Measurements from ENCODE around the gene ADCY5.

ADCY5 gene

DNA sequence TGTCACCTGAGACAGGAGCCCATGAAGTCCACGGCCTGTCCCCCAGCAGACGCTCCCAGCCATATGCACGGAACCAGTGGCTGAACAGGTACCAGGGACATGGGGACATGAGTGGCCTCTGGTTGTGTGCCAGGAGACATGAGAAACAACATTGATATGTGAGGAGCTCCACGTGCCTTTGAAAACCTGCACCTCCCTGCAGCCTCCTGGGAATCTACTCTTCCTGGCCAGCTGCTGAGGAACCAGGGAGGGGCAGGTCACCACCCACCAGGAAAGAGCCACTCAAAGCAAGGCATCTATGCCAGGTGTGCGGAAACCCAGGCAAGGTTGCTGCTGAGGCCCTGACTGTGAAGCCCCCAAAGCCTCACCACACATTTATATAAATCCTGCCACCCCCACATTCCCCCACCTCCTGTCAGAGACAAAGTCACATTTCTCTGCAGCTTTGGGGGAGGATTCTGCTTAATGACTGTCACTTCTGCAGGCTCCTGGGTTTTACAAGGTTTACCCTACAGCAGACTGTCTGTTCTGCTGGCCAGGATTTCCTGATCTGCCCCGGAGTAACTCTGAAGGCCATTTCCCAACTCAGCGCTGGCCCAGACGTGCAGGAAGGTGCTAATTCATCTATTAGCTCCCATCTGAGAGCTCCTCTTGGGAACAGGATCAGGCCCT, 110.8 kb downstream of the ADCY5 start:
- DNase-seq: peak; percentile 12

DNA sequence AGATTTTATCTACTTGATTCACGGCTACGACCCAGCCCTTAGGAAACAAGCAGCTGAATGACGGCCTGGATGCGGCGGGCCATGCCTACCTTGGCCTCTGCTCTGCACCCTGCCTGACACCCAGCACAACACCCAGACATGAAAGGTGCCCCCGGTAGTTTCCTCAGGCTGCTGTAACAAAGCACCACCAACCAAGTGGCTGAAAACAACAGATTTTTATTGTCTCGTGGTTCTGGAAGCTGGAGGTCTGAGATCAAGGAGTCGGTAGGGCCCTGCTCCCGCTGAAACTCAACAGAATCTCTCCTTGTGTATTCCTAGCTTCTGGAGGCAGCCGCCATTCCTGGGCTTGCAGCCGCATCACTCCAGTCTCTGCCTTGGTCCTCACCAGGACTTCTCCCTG, 111.7 kb downstream of the ADCY5 start:
- DNase-seq: no peak

DNA sequence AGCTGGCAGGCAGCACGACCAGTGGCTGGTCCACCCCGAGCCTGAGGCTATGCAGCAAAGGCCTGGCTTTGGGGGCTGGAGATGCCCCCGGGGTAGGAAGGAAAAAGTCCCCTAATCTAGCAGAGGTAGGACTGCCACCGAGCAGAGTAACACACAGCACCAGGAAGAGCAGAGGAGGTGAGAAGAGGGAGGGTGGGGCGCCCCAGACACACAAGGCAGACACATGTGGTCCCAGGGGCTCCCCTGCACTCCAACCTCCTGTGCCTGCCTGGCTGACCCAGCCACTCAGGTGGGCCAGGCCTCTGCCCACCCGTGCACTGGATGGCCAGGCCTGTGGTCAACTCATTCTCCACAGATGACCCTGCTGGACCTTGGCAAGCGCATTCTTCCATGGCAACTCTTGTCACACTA, 112.4 kb downstream of the ADCY5 start:
- no peak for DNase-seq

DNA sequence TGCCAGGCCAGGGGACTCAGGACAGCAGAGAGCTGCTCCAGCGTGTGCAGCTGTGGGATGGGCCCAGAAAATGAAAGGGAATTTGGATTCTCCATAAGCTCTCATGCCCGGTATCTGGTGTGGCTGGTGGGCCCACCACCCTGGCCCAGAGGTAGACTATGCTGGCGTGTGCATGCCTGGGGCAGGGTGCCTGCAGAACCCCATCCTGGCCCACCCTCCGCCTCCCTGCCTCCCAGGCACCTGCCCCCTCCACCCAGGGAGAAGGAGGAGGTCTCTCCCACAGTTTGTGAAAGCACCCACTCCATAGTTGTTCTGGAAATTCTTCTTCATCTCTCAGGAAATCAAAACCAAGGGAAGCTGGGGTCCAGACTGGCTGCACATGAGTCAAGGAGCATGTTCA, 112.9 kb downstream of the ADCY5 start:
- DNase-seq: no peak

DNA sequence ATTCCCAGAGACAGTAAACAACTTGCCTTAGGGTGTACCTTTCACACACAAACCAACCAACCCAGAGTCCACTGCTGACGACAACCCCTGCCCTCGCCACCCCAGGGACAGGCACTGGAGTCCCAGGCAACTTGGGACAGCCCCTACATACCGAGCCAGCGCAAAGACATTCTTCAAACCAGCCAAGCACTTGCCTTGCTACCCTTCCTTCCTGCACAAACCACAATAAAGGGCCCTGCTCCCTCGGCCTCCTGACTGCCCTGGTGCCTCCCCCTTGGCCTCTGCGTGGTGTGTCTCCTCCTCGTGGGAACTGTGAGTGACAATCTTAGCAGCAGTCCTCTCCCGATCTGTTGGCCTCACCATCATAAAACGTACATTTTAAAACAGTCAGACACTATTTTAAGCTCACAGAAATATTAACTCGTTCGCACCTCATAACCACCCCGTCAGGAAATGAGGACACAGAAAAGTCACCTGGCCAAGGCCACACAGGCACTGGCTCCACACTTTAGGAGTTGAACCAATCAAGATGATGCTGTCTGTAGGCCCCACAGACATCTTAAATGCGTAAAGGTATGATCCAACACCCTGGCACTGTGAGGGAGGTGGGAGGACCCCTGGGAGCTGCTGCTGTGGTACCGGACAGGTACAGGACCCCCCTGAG, 113.8 kb downstream of the ADCY5 start:
- no peak for DNase-seq

DNA sequence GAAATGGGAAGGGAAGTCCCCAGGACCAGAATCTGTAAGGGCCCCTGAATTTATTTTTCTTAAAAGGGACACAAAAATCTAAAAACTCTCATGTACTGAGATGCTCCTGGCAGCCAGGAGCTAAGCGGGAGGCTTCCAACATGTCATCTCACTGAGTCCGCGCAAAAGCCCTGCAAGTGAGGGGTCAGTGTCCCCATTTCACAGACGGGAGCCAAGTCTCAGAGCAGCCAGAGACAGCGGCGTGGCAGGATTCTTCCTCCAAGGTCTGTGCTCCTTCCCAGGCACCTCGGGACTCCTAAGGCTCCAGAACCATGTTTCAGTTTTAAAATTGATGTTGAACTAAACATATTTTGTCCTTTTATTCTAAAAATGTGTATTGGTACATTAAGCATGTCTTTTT, 114.8 kb downstream of the ADCY5 start:
- no peak for DNase-seq

DNA sequence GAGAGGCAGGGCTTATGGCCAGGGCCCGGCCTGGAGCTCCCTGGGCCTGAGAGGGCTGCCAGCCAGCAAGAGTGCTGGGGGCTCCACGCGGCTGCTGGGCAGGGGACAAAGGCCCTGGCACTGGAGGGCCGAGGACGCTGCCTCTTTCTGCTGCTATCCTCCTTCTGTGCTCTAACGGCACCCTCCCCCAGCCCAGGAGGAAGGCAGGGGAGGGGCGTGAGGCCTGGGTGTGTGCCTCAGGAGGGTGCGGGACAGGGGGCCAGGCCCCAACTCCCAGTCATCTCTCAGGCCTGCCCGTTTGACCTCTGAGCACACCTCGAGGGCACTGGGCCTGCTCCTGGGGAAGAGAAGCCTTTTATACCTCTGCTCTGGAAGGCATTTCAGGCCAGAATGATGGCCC, 115.5 kb downstream of the ADCY5 start:
- DNase-seq: no peak

DNA sequence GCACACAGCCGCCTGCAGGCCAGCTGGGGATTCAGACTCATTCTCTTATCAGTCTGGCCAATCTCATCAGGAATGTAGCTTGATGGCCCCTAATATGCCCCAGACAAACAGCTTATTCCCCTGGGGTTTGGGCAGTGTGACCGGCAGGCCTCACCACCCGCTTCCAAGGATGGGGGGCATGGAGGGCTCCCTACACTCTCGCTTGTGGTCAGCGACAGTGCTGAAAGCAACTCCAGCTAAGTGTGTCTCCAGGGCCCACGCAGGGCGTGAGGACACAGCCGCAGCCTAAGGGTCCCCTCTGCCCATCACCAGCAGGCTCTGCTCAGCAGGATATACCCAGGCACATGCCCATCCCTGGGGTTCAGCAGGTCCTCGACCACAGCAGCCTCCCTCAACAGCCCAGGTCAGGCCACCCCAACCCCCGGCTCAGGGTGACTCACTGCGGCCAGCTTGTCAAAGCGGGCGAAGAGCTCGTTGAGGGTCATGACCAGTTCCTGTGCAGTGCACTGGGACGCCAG, 116.7 kb downstream of the ADCY5 start:
- DNase-seq: no peak

DNA sequence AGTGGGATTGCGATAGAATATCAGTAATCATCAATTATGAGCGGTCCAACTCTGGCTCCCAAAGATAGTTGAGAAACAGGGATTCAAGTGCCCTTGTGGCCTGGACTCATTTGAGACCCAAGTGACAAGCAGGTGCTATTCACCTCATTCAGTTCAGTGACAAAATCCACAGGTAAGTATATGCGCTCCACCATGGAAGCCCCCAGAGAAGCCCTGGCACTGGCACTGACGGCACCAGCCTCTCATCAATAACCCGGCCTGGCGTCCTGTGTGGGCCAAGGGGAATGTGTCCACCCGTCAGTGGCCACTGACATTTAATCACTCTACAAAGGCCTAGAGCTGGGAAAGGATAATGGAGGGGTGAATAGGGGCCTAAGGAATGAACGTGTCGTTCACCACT, 117.2 kb downstream of the ADCY5 start:
- DNase-seq: no peak

DNA sequence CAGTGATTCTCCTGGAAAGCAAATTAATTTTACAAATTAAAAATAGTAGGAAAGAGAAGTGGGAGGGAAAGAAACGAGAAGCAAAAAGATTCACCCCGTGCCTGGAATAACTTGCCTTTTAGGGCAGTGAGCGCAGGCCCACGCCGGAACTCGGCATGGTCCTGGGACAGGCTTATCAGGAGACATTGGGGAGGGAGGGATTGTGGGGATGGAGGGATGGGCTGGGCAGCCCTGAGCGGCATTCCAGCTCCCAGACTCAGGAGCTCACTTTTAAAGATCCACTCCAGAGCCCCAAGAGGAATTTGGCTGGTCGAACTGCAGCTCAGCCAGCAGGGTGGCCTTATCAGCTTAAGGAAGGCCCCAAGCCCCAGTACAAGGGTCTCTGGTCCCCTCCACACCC, 117.9 kb downstream of the ADCY5 start:
- no peak for DNase-seq

DNA sequence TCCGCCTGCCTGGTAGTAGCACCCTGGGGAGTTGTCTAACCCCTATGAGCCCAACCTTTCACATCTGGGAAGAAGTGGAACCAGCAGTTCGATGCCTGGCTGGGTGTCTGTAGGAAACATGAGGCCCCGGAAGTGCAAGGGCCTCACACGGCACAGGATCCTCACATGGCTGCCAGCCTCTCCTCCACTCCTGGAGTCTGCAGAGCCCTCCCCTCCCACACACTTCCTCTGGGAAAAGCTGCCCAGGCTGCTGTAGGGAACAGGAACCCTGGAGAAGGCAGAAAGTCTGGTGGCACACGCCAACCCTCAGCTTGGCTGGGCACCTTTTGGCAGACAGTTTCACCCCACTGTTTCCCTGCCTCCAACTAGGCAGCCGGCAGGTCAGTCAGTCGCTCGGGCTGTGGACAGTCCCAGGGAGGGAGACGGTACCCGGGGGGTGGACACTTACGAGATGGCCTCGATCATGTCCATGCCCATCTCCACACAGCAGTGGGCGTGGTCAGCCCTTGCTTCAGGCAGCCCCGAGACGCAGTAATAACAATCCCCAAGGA, 118.4 kb downstream of the ADCY5 start:
- DNase-seq: no peak

DNA sequence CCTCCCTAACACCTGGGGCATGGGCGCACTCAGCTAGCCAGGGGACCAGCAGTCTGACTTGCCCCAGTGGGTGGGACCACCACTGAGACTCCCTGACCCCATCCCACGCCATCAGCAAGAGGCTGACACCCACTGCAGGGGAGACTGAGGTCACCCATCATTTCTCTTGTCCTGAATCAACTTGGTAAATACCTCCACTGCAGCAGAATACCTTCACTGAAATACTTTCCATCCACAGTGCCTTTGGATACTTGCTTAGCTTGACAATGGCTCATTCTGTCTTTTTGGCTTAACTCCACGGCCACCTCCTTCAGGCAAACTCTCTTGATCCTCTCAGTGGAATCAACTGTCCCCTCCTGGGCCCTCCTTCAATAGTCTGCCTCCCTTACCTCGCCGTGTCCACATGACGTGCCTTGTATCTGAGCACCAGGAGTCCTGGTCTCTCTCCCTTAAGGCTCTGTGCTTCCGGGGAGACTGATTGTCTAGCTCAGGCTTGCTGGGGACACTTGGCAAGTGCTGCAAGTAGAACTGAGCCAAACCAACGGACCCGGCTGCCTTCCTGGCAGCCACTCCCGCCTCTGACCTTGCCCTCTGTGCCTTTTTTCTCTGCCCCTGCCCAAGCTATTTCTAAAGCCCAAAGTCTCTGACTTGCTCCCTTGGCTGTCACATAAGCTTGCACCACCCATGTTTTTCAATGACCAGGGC, 119.1 kb downstream of the ADCY5 start:
- DNase-seq: no peak

DNA sequence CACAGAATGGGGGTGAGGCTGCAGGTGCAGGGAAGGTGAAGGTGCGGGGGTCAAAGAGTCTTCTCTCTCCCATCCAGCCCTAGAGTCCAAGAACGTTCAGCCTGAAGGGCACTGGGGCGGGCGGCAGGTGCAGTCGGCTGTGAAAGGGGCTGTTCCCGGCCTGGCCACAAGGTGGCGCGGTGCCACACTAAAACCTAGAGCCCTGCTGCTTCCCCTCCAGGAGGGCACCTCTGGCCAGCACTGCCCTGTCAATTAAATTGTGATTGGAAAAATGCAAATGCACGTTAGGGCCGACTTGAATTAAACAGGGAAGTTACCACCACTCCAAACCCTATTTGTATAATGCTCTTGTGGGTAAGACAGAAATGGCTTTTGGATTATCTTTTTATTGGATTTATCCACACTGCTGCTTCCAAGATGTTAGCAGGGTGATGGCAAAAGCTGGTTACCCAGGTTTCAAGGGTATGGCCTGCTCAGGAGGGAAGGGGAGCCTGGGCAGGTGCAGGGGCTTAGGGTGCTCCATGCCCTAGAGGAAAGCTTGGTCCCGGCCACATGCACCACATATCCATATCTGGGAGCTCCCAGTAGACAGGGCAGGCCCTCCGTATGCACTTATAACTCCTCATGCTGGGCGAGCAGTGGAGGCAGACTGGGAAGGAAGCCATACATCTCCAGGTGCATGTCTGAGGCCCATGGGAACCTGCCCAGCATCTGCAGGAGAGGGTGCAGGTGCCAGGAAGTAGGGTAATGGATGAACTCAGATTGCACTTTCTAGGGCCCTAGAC, 119.8 kb downstream of the ADCY5 start:
- DNase-seq: peak; percentile 68

DNA sequence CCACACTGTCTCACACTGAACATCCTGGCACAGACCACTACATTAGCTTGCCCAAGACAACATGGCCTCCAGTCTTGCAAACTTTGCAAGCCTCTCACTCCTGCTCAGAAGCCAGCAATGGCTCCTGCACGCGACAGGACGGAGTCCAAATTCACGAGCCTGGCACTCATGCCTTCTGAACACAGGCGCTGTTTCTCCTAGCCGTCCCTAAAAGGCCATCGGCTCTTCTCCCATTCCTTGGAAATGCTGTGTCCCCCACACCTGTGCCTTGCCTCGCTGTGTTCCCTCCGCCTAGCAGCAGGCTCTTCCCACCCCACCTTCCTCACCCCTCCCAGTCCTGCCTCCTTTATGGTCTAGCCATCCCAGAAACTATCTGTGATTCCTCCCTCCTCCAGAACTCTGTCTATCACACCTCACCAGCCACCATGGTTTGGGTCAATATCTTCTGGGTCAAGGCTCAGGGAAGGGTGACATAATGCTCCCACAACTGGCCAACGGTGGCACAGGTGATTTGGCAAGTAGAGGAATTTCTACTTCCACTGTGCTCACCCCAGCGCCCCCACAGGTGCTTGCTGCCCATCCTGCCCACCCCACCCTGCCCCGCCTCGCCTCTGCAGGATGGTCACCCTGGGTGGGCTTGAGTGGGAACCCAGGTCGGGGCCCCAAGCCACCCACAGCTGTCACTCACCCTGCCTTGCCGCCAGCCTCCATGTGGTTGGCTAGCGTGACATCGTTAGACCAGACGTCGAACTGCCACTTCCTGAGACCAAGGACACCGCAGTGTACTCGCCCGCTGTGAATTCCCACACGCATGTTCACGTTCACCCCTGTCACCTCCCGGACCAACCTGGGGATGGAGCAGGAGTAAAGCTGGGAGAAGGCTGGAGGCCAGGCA, 120.7 kb downstream of the ADCY5 start:
- DNase-seq: no peak

DNA sequence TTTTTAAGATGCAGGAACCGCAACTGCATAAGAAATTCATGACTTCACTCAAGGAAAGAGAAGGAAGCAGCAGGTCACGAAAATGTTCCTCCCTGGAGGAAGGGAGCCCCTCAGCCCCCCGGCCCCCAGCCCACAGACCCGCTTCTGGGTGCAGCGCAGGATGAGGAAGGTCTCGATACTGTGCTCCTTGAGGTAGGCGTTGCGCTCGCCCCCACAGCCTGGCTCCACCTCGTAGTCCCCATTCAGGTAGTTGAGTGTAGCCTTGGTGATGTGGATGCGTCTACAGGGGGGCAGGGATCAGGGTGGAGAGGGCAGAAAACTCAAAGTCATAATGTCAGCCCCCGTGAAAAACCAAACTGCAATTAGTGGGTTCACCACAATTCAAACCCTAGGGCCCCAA, 121.4 kb downstream of the ADCY5 start:
- DNase-seq: no peak

DNA sequence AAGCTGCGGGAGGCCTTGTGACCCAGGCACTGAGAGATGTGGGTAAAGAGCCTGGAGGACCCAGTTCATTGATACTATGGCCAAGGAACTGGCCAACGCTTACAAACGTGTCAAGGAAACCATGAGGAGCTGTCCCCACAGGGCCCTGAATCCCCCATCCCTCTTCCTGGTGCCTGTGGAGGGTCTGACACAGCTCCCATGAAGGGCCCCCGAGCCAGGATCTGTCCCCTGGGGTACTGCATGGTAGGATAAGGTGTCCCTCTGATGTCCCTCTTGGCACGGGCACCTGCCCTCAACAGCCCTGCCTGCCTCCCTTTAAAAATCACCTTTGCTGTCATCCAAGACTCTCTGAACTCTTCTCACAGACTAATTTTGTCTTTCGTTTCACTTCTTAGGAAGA, 122.4 kb downstream of the ADCY5 start:
- DNase-seq: no peak

DNA sequence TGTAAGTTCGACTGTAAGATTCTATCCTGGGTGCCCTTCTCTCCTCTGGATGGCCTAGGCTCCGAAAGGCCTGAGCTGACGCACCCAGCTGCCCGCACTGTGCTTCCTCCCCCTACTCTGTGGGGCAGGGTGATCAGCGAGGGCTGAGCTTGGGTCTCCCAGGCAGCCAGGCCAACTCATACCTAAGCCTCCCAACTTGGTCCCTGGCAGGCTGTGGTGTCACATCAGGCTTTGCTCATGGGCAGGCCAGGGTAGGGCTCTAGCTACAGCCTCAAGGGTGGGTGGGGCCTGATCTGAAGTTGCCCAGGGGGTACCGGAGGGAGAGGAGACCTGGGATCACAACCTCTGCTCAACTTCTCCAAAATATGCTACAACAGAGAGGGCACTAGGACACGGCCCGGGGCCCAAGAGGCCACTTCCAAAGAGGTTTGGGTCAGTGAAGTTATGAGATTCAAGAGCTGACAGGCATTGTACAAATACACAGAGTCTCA, 123.1 kb downstream of the ADCY5 start:
- DNase-seq: no peak

DNA sequence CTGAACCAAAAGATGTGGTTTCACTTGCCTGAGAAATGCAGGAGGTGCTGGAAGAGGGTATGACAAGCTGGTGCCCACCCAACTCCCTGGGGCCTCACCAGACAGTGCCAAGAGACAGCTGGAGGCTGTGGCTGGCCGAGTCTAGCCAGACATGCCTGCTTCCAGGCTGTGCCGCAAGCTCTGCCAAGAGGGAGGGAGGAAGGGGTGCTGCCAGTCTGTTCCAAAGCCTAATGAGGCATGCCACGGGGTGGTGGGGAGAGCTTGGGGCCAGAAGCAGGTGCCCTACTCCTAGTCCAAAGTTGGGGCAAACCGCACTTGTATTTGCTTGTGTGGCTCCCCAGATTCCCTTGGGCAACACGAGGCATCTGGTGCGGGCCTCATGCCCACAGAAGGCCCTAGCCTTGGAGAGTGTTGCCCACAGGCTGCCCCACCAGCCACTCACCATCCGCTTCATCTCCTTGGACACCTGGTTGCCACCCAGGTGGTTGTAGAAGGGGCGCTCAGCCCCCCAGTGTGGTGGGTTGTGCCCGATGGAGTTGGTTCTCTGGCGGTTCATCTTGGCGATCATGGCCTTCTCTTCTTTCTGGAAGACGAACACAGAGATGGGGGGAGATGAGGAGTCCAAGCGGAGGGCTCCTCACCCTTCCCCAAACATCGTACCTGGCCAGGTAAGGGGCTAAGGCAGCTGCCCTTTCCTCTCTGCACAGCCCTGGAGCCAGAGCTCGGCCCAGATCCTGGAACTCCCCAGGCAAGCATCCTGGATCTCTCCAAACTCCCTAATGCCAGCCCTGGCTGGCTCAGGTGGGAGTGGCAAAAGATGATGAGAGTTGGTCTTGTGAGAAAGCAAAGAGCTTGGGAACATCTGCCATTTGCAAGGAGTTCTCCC, 123.8 kb downstream of the ADCY5 start:
- DNase-seq: no peak

DNA sequence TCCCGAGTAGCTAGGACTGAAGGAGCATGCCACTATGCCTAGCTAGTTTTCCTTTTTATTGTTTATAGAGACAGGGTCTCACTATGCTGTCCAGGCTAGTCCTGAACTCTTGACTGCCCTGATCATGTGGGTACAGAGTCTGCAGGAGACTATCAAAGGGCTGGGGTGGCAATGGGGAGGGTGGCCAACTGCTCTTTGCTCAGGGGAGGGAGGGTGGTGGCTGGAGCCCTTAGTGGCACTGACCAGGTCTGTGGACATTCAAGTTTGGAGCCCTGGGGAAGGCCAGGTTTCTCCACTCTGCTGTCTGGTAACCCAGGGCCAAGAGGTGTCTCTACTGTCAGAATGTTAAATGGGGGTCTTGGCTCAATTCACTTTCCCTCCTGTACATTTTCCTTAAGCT, 125.1 kb downstream of the ADCY5 start:
- DNase-seq: no peak

DNA sequence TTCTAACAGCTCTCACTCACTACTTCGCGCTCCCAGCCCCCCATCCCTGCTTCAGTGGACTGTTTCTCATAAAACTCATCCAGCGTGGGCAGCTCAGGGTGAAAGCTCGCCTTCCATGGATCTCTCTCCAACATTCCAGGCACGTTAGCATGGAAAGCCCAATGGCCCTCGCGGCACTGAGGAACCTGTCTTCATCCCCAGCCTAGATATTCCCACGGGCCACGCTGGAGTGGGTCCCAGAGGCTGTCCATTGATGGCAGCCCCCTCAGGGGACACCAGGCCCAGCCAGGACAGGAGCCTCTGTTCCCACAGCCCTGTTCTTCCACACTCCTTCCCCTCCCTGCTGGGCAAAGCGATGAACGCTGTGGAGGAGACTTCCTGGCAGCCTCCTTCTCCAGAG, 126.0 kb downstream of the ADCY5 start:
- no peak for DNase-seq

DNA sequence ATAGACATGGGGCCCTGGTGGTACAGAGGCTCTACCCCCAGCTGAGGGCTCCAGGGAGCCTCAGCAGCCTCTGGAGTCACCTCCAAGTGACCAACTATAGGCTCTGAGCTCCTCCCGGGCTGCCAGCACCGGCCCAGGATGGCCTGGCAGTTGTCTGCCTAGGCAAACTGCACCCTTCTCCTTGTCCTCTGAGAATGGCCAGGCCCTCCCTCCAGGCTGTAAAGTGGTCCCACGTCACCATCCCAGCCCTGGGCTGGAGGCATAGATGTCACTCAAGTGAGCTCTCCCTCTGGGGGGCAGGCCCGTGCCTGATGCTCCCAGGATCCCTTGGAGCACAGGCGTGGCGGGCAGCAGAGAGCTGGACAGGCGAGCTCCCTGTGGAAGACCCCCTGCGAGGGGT, 127.1 kb downstream of the ADCY5 start:
- no peak for DNase-seq
